HL-60 (cell line): ENCODE measurements around the gene TARS2.

Experiments used
- GABPA ChIP-seq: IDR thresholded peaks from 2 replicates; pipeline ENCODE4 v1.6.1; 2012; ENCODE audit warnings: low read depth
- POLR2AphosphoS5 ChIP-seq: IDR thresholded peaks from 2 replicates; pipeline ENCODE4 v1.6.1; 2012; ENCODE audit warnings: low read depth
- SPI1 ChIP-seq: IDR thresholded peaks from 2 replicates; pipeline ENCODE4 v1.6.1; 2012; ENCODE audit warnings: low read depth, mild to moderate bottlenecking, borderline replicate concordance
- TF ChIP-seq, protein P1 (sequence below): IDR thresholded peaks from one replicate; pipeline ENCODE4 v1.5.1; 2011; ENCODE audit warnings: low read length, control low read depth, inconsistent platforms; ENCODE audit not compliant: insufficient read depth
- TF ChIP-seq, protein P2 (sequence below): IDR thresholded peaks from 2 replicates; pipeline ENCODE4 v1.6.1; 2012; ENCODE audit warnings: low read depth; ENCODE audit not compliant: insufficient replicate concordance

DNA sequence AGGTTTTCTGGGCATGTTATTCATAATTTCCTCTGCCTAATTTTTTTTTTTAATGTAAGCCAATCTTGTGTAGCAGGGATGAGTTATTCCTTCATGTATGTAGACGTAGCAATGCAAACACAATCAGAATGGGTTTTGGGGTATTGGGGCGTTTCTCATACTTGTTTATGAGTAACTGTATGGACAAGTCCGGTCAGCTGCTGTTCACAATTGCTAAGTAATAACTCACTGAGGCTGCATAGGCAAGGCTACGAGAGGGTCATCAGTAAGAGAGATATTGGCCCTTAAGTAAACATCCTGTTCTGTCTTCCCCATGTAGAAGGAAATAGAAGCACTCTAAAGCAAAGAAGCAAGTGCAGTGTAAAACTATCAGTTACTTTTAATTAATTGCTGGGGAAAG lies 9.5 kb upstream of the TARS2 start:
- TF ChIP-seq, protein P1, sequence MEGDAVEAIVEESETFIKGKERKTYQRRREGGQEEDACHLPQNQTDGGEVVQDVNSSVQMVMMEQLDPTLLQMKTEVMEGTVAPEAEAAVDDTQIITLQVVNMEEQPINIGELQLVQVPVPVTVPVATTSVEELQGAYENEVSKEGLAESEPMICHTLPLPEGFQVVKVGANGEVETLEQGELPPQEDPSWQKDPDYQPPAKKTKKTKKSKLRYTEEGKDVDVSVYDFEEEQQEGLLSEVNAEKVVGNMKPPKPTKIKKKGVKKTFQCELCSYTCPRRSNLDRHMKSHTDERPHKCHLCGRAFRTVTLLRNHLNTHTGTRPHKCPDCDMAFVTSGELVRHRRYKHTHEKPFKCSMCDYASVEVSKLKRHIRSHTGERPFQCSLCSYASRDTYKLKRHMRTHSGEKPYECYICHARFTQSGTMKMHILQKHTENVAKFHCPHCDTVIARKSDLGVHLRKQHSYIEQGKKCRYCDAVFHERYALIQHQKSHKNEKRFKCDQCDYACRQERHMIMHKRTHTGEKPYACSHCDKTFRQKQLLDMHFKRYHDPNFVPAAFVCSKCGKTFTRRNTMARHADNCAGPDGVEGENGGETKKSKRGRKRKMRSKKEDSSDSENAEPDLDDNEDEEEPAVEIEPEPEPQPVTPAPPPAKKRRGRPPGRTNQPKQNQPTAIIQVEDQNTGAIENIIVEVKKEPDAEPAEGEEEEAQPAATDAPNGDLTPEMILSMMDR: no peak
- TF ChIP-seq GABPA (no peak), POLR2AphosphoS5 (no peak), SPI1 (no peak)
- TF ChIP-seq, protein P2, sequence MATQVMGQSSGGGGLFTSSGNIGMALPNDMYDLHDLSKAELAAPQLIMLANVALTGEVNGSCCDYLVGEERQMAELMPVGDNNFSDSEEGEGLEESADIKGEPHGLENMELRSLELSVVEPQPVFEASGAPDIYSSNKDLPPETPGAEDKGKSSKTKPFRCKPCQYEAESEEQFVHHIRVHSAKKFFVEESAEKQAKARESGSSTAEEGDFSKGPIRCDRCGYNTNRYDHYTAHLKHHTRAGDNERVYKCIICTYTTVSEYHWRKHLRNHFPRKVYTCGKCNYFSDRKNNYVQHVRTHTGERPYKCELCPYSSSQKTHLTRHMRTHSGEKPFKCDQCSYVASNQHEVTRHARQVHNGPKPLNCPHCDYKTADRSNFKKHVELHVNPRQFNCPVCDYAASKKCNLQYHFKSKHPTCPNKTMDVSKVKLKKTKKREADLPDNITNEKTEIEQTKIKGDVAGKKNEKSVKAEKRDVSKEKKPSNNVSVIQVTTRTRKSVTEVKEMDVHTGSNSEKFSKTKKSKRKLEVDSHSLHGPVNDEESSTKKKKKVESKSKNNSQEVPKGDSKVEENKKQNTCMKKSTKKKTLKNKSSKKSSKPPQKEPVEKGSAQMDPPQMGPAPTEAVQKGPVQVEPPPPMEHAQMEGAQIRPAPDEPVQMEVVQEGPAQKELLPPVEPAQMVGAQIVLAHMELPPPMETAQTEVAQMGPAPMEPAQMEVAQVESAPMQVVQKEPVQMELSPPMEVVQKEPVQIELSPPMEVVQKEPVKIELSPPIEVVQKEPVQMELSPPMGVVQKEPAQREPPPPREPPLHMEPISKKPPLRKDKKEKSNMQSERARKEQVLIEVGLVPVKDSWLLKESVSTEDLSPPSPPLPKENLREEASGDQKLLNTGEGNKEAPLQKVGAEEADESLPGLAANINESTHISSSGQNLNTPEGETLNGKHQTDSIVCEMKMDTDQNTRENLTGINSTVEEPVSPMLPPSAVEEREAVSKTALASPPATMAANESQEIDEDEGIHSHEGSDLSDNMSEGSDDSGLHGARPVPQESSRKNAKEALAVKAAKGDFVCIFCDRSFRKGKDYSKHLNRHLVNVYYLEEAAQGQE: no peak
